ENCODE data around the gene RAD21L1.

RAD21L1 gene

GRCh38 chr20:1185790-1186334 is 40.0 kb upstream of the RAD21L1 start:
- Histone ChIP-seq H3K4me3 (ENCODE audit: low read length) (no peak overlapping the region), H3K27me3 (ENCODE audit: control insufficient read depth, low read length) (peaks cover 15% of the 10 kb centered on the region), H3K4me1 (ENCODE audit: control insufficient read depth, low read length) (no peaks in the 10 kb centered on the region)

GRCh38 chr20:1186367-1186991 is 39.4 kb upstream of the RAD21L1 start:
- Histone ChIP-seq H3K4me3 (ENCODE audit: low read length) (no peak overlapping the region), H3K79me2 (ENCODE audit: control insufficient read depth, low read length) (no peaks in the 10 kb centered on the region), H3K4me2 (ENCODE audit: low read length) (no peak overlapping the region), H3K27me3 (ENCODE audit: control insufficient read depth, low read length) (peaks cover 15% of the 10 kb centered on the region), H4K20me1 (ENCODE audit: control insufficient read depth, insufficient read depth, low read depth, low read length) (no peaks in the 10 kb centered on the region), H3F3A (ENCODE audit: control insufficient read depth, insufficient read depth) (no peaks in the 10 kb centered on the region), H3K9me3 (ENCODE audit: control insufficient read depth, insufficient read depth, low read length) (no peaks in the 10 kb centered on the region), H3K27ac (ENCODE audit: low read depth, low read length) (no peak overlapping the region), H3K4me1 (ENCODE audit: control insufficient read depth, low read length) (no peaks in the 10 kb centered on the region), H3K36me3 (ENCODE audit: control insufficient read depth, low read length) (no peaks in the 10 kb centered on the region), H3K9me2 (replicated peaks; ENCODE audit: control insufficient read depth, low read length) (no peaks in the 10 kb centered on the region)
- no peak for TF ChIP-seq CTCF (IDR thresholded peaks at IDR 0.05; ENCODE audit: low read depth, low read length, poor library complexity, severe bottlenecking)
- no peak for TF ChIP-seq EZH2phosphoT487 (IDR thresholded peaks at IDR 0.05; ENCODE audit: borderline replicate concordance, low read length)

More at GRCh38 chr20:1185790-1186334, 40.0 kb upstream of the RAD21L1 start:
- Histone ChIP-seq H3K9me3 (ENCODE audit: control insufficient read depth, insufficient read depth, low read length) (no peaks in the 10 kb centered on the region), H4K20me1 (ENCODE audit: control insufficient read depth, insufficient read depth, low read depth, low read length) (no peaks in the 10 kb centered on the region), H3K79me2 (ENCODE audit: control insufficient read depth, low read length) (no peaks in the 10 kb centered on the region), H3K36me3 (ENCODE audit: control insufficient read depth, low read length) (no peaks in the 10 kb centered on the region), H3F3A (ENCODE audit: control insufficient read depth, insufficient read depth) (no peaks in the 10 kb centered on the region), H3K27ac (ENCODE audit: low read depth, low read length) (no peak overlapping the region), H3K9me2 (replicated peaks; ENCODE audit: control insufficient read depth, low read length) (no peaks in the 10 kb centered on the region), H3K4me2 (ENCODE audit: low read length) (no peak overlapping the region)
- TF ChIP-seq CTCF (IDR thresholded peaks at IDR 0.05; ENCODE audit: low read depth, low read length, poor library complexity, severe bottlenecking) (peak; percentile 66), EZH2phosphoT487 (IDR thresholded peaks at IDR 0.05; ENCODE audit: borderline replicate concordance, low read length) (no peak)

GRCh38 chr20:1187605-1188171 is 38.2 kb upstream of the RAD21L1 start:
- no peaks in the 10 kb centered on the region for H3K4me1 ChIP-seq (ENCODE audit: control insufficient read depth, low read length)
- H3K9me3 ChIP-seq (ENCODE audit: control insufficient read depth, insufficient read depth, low read length) = no peaks in the 10 kb centered on the region
- H3K36me3 ChIP-seq (ENCODE audit: control insufficient read depth, low read length) = no peaks in the 10 kb centered on the region
- H3K9me2 ChIP-seq (replicated peaks; ENCODE audit: control insufficient read depth, low read length) = no peaks in the 10 kb centered on the region
- H3K4me2 ChIP-seq (ENCODE audit: low read length) = no peak overlapping the region
- TF ChIP-seq CTCF (IDR thresholded peaks at IDR 0.05; ENCODE audit: low read depth, low read length, poor library complexity, severe bottlenecking) = no peak
- TF ChIP-seq EZH2phosphoT487 (IDR thresholded peaks at IDR 0.05; ENCODE audit: borderline replicate concordance, low read length) = no peak
- no peaks in the 10 kb centered on the region for H4K20me1 ChIP-seq (ENCODE audit: control insufficient read depth, insufficient read depth, low read depth, low read length)
- no peak overlapping the region for H3K27ac ChIP-seq (ENCODE audit: low read depth, low read length)
- no peaks in the 10 kb centered on the region for H3F3A ChIP-seq (ENCODE audit: control insufficient read depth, insufficient read depth)
- H3K27me3 ChIP-seq (ENCODE audit: control insufficient read depth, low read length) = peaks cover 15% of the 10 kb centered on the region
- no peak overlapping the region for H3K4me3 ChIP-seq (ENCODE audit: low read length)
- H3K79me2 ChIP-seq (ENCODE audit: control insufficient read depth, low read length) = no peaks in the 10 kb centered on the region

Data from DOHH2 (cell line).